ENCODE data around the gene SCN5A. TPM values are rescaled to one million over a fixed set of nuclear protein-coding genes. Genes with fewer than 3 reads are reported as not detected.

The SCN5A gene
- polyA plus RNA-seq, 1 of the 3 experiments (the other 2 are of a cell fraction): 0.18 TPM

GRCh38 chr3:38606561-38606960 lies 42.9 kb downstream of the SCN5A start (continued):
- TF ChIP-seq NRF1 (IDR thresholded peaks at IDR 0.05; ENCODE audit: low read depth, low read length) (no peak), EP300 (IDR thresholded peaks at IDR 0.05; ENCODE audit: borderline replicate concordance in 1 of 2, low read depth in 1 of 2, low read length in 1 of 2) (no peak), NFIC (IDR thresholded peaks at IDR 0.05; ENCODE audit: borderline replicate concordance) (no peak), USF2 (IDR thresholded peaks at IDR 0.05; ENCODE audit: borderline replicate concordance, low read depth, low read length) (no peak), MEF2A (IDR thresholded peaks at IDR 0.05; ENCODE audit: borderline replicate concordance, low read depth) (no peak), GABPA (IDR thresholded peaks at IDR 0.05; ENCODE audit: low read depth) (no peak), POLR2AphosphoS5 (IDR thresholded peaks at IDR 0.05; ENCODE audit: low read depth, low read length) (no peak)

GRCh38 chr3:38605981-38606380 lies 43.5 kb downstream of the SCN5A start:
- H3K27me3 ChIP-seq (ENCODE audit: insufficient read depth): no peaks in the 10 kb centered on the region
- no peak overlapping the region for H3K27ac ChIP-seq (ENCODE audit: low read depth in 2 of 2, low read length in 1 of 2)
- H3F3A ChIP-seq (replicated peaks; ENCODE audit: insufficient read depth): no peaks in the 10 kb centered on the region
- peaks cover 0 to 15% of the 10 kb centered on the region in 2 experiments; a peak in 1 of 4 replicates for H3K4me1 ChIP-seq (ENCODE audit: control insufficient read depth in 1 of 2, insufficient read depth in 2 of 2, low read depth in 1 of 2, low read length in 1 of 2)
- 60% methylated on average over 7 of the region's 7 CpGs for whole genome bisulfite sequencing (ENCODE audit: low lambda C conversion rate)
- H3K9ac ChIP-seq: no peak overlapping the region
- ChIA-PET POLR2A (no interaction called here), CTCF (interaction anchor here (1.0 to 2.7 kb wide), 4 partner anchors 12 to 85 kb away, joined by 3 to 20 read pairs (median 4); no protein-coding TSS in a partner anchor)
- H3K36me3 ChIP-seq (replicated peaks in 1 of 2; ENCODE audit: control insufficient read depth in 1 of 2, insufficient read depth in 2 of 2, low read length in 1 of 2): no peaks in the 10 kb centered on the region
- no peak for TF ChIP-seq CHD2 (IDR thresholded peaks at IDR 0.05; ENCODE audit: low read length, partially characterized antibody)
- TF ChIP-seq SIN3A (IDR thresholded peaks at IDR 0.05; ENCODE audit: borderline replicate concordance, low read depth, low read length): no peak
- TF ChIP-seq USF1 (IDR thresholded peaks at IDR 0.05; ENCODE audit: borderline replicate concordance, low read depth): no peak
- no peak for TF ChIP-seq RCOR1 (IDR thresholded peaks at IDR 0.05; ENCODE audit: low read length)
- TF ChIP-seq MEF2A (IDR thresholded peaks at IDR 0.05; ENCODE audit: borderline replicate concordance, low read depth): no peak
- TF ChIP-seq FOXJ3 (CRISPR knock-in tag; IDR thresholded peaks at IDR 0.05): no peak
- TF ChIP-seq NFIC (IDR thresholded peaks at IDR 0.05; ENCODE audit: borderline replicate concordance): no peak
- TF ChIP-seq ELF1 (IDR thresholded peaks at IDR 0.05): no peak
- TF ChIP-seq RFX5 (IDR thresholded peaks at IDR 0.05; ENCODE audit: low read length): no peak
- TF ChIP-seq TCF12 (IDR thresholded peaks at IDR 0.05): no peak
- no peak for TF ChIP-seq JUND (IDR thresholded peaks at IDR 0.05)
- no peak for TF ChIP-seq PBX3 (IDR thresholded peaks at IDR 0.05)
- TF ChIP-seq POLR2AphosphoS5 (IDR thresholded peaks at IDR 0.05; ENCODE audit: low read depth, low read length): no peak
- H3K4me3 ChIP-seq (ENCODE audit: low read depth in 2 of 2, low read length in 1 of 2): no peak overlapping the region
- no peak for DNase-seq
- H4K20me1 ChIP-seq (ENCODE audit: insufficient read depth): no peaks in the 10 kb centered on the region
- no peak overlapping the region for H2AFZ ChIP-seq (ENCODE audit: low read depth)
- no peaks in the 10 kb centered on the region for H3K9me2 ChIP-seq
- no peak overlapping the region for H3K4me2 ChIP-seq
- no peaks in the 10 kb centered on the region for H3K79me2 ChIP-seq (ENCODE audit: insufficient read depth)
- H3K9me3 ChIP-seq: no peaks in the 10 kb centered on the region

Data from SK-N-SH (cell line).